Activated T-cell treated with anti-CD3 and anti-CD28 coated beads for 1 hour (primary cell): ENCODE results near the gene VGF.
"Not testable (repeated sequence)": the region's sequence is repeated elsewhere in the genome, so short reads cannot be mapped to it uniquely, and the experiment has no call there.

Experiments
- DNase-seq: peaks from one replicate; pipeline ENCODE4 v3.0.0-alpha.2; 2020; ENCODE audit warnings: low read depth

The VGF gene

GRCh38 chr7:101115215-101115614 is 50.2 kb downstream of the VGF start:
- DNase-seq: no peak

DNA sequence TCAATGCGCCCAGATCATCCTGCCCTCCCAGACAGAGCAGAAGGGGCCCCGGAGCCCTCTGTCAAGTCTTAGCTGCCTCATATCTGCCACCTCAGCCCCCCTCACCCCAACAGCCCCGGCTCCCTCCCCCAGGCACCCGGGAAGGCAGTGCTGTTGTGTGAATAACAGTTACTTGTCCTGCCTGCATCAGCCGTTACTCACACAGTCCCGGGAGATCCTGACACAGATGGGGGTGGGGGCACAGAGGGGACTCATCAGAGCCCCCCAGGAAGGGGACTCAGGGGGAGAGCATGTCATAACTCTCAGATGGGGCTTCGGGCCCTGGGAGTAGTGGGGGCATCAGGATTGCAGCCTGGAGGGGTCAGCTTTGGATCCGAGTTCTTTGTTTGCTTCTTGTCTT is 50.9 kb downstream of the VGF start:
- no peak for DNase-seq

DNA sequence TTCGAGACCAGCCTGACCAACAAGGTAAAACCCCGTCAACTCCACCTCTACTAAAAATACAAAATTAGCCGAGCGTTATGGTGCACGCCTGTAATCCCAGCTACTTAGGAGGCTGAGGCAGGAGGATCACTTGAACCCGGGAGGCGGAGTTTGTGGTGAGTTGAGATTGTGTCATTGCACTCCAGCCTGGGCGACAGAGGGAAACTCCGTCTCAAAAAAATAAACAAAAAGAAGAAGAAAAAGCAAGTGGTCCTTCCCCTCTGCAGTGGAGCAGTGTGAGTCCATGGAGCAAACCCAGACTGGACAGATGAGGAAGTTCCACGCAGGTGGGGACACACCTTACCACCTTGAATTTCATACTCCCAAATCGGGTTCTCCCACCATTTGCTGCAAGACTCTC is 51.5 kb downstream of the VGF start:
- no peak for DNase-seq

DNA sequence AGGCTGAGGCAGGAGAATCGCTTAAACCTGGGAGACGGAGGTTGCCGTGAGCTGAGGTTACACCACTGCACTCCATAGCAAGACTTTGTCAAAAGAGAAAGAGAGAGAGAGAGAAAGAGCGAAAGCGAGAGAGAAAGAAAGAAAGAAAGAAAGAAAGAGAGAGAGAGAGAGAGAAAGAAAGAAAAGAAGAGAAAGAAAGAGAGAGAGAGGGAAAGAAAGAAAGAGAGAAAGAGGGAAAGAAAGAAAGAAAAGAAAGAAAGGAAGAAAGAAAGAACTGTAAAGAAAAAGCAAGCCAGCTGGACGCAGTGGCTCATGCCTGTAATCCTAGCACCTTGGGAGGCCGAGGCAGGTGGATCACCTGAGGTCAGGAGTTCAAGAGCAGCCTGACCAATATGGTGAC is 52.2 kb downstream of the VGF start:
- DNase-seq: not testable (repeated sequence)
